Caco-2 (cell line): ENCODE data around the gene PDZD2. TPM values are rescaled to one million over a fixed set of nuclear protein-coding genes. Genes with fewer than 3 reads are reported as not detected.

Experiments used
- BruUV-seq: library from RNA; stranded (reverse); fragments of 400-500 nt; replicated peaks from 2 replicates; lab custom pipeline; 2021; lab: Mats Ljungman, UMichigan
- CTCF ChIA-PET: fragments of 300-600 bp; sonication (Branson Sonifier 250); formaldehyde crosslinking; loops from one replicate; lab custom pipeline; 2022; ENCODE audit warnings: antibody characterized with exemption; lab: Charles Lee
- POLR2A ChIA-PET: fragments of 300-600 bp; sonication (Branson Sonifier 250); formaldehyde crosslinking; loops from one replicate; lab custom pipeline; 2022; ENCODE audit warnings: antibody characterized with exemption; lab: Charles Lee
- DNase-seq, 2 experiments: peaks; one replicate each; pipeline versions ENCODE4 v3.0.0 to v3.0.0-alpha.2; 2020 to 2022
- H3K27me3 ChIP-seq: replicated peaks from 2 replicates; pipeline ENCODE4 v1.6.0; 2011; ENCODE audit warnings: low read length; ENCODE audit not compliant: control insufficient read depth, insufficient read depth
- H3K36me3 ChIP-seq: 2 replicates; pipeline ENCODE4 v1.5.1; 2011; ENCODE audit warnings: low read length; ENCODE audit not compliant: control insufficient read depth, insufficient read depth
- H3K4me1 ChIP-seq: fragments of 250-450 bp; sonication (Bioruptor Pico); 2 replicates; pipeline ENCODE4 v1.5.1; 2020; ENCODE audit warnings: mild to moderate bottlenecking
- H3K4me3 ChIP-seq: 2 replicates; pipeline ENCODE4 v1.5.1; 2011; ENCODE audit warnings: low read depth, mild to moderate bottlenecking, control low read depth, low read length
- H3K9me3 ChIP-seq: fragments of 250-450 bp; sonication (Bioruptor Pico); 2 replicates; pipeline ENCODE4 v1.5.1; 2020; ENCODE audit warnings: mild to moderate bottlenecking, moderate library complexity
- H3K27ac Mint-ChIP-seq: one replicate; pipeline ENCODE4 v1.8.0; 2022; ENCODE audit warnings: mixed read lengths; ENCODE audit not compliant: unreplicated experiment
- H3K27me3 Mint-ChIP-seq: one replicate; pipeline ENCODE4 v1.8.0; 2022; ENCODE audit warnings: mixed read lengths; ENCODE audit not compliant: insufficient read depth, unreplicated experiment
- H3K36me3 Mint-ChIP-seq: one replicate; pipeline ENCODE4 v1.8.0; 2022; ENCODE audit warnings: mild to moderate bottlenecking, mixed read lengths; ENCODE audit not compliant: insufficient read depth, unreplicated experiment
- H3K4me1 Mint-ChIP-seq: one replicate; pipeline ENCODE4 v1.8.0; 2022; ENCODE audit warnings: low read depth, mixed read lengths; ENCODE audit not compliant: unreplicated experiment
- H3K4me3 Mint-ChIP-seq: one replicate; pipeline ENCODE4 v1.8.0; 2022; ENCODE audit warnings: mild to moderate bottlenecking, moderate library complexity, mixed read lengths; ENCODE audit not compliant: unreplicated experiment
- H3K9me3 Mint-ChIP-seq: one replicate; pipeline ENCODE4 v1.8.0; 2022; ENCODE audit warnings: mixed read lengths; ENCODE audit not compliant: unreplicated experiment
- CTCF ChIP-seq, 2 experiments: fragments of 200-600 bp in 1 of 2; IDR thresholded peaks; 1 replicate in 1 of 2; 2 replicates in 1 of 2; pipeline versions ENCODE4 v1.5.1 to v1.8.0; 2011 to 2022; ENCODE audit warnings: antibody characterized with exemption in 1 of 2, control low read depth in 1 of 2, inconsistent platforms in 1 of 2, low read depth in 1 of 2, low read length in 1 of 2, mild to moderate bottlenecking in 1 of 2, moderate library complexity in 1 of 2; ENCODE audit not compliant: insufficient read depth in 1 of 2, severe bottlenecking in 1 of 2, unreplicated experiment in 1 of 2
- intact Hi-C: fragments of 100-400 bp; cut with micrococcal nuclease; formaldehyde crosslinking; loops from one replicate; pipeline ENCODE4 v1.10.0; 2022; ENCODE audit not compliant: unreplicated experiment
- total RNA-seq: library from RNA; stranded (reverse); gene quantifications from 2 replicates; pipeline ENCODE4 v1.2.3, GENCODE V29; 2022

PDZD2 gene
- total RNA-seq, 1 experiment from 2014 or later: 0.16 TPM

- Histone ChIP-seq H3K9me3 (peaks cover 4% of the 10 kb centered on the region; the same call in 1 of the 2 replicates), H3K36me3 (no peaks in the 10 kb centered on the region), H3K27me3 (no peaks in the 10 kb centered on the region), H3K4me1 (peaks cover 14% of the 10 kb centered on the region), H3K4me3 (no peak overlapping the region)
- Mint-ChIP-seq H3K4me3 (no peak overlapping the region), H3K27ac (no peak overlapping the region), H3K9me3 (peaks cover 2% of the 10 kb centered on the region), H3K27me3 (no peaks in the 10 kb centered on the region), H3K36me3 (no peaks in the 10 kb centered on the region), H3K4me1 (peaks cover 13% of the 10 kb centered on the region)
- BruUV-seq: no TSS peak
- ChIA-PET CTCF (no interaction called here), POLR2A (no interaction called here)
- no peak for TF ChIP-seq CTCF (IDR thresholded peaks at IDR 0.05; ENCODE audit: insufficient read depth in 1 of 2, low read depth in 1 of 2, low read length in 1 of 2, severe bottlenecking in 1 of 2, unreplicated experiment in 1 of 2)
- no peak for DNase-seq
- intact Hi-C loops: no loop called here
Measured at GRCh38 chr5:31982621-31983020, 343.7 kb downstream of the PDZD2 start.

GRCh38 chr5:31983851-31984250, 344.9 kb downstream of the PDZD2 start:
- Mint-ChIP-seq H3K27ac (no peak overlapping the region), H3K27me3 (peaks cover 6% of the 10 kb centered on the region), H3K4me1 (peaks cover 13% of the 10 kb centered on the region), H3K36me3 (no peaks in the 10 kb centered on the region), H3K9me3 (peaks cover 14% of the 10 kb centered on the region), H3K4me3 (no peak overlapping the region)
- Histone ChIP-seq H3K4me3 (no peak overlapping the region), H3K27me3 (no peaks in the 10 kb centered on the region), H3K4me1 (peaks cover 14% of the 10 kb centered on the region), H3K9me3 (peaks cover 4% of the 10 kb centered on the region; the same call in 1 of the 2 replicates), H3K36me3 (no peaks in the 10 kb centered on the region)
- POLR2A ChIA-PET: no interaction called here
- no peak for DNase-seq
- TF ChIP-seq CTCF (IDR thresholded peaks at IDR 0.05; ENCODE audit: insufficient read depth in 1 of 2, low read depth in 1 of 2, low read length in 1 of 2, severe bottlenecking in 1 of 2, unreplicated experiment in 1 of 2): no peak
- intact Hi-C loops: no loop called here
- no TSS peak for BruUV-seq
- CTCF ChIA-PET: no interaction called here

- Mint-ChIP-seq H3K4me3 (no peak overlapping the region), H3K27ac (no peak overlapping the region), H3K4me1 (peaks cover 13% of the 10 kb centered on the region), H3K9me3 (peaks cover 17% of the 10 kb centered on the region), H3K36me3 (no peaks in the 10 kb centered on the region), H3K27me3 (peaks cover 6% of the 10 kb centered on the region)
- POLR2A ChIA-PET: no interaction called here
- Histone ChIP-seq H3K27me3 (no peaks in the 10 kb centered on the region), H3K9me3 (peaks cover 4% of the 10 kb centered on the region; the same call in 1 of the 2 replicates), H3K36me3 (no peaks in the 10 kb centered on the region), H3K4me3 (no peak overlapping the region), H3K4me1 (peaks cover 14% of the 10 kb centered on the region)
- BruUV-seq: no TSS peak
- no peak for TF ChIP-seq CTCF (IDR thresholded peaks at IDR 0.05; ENCODE audit: insufficient read depth in 1 of 2, low read depth in 1 of 2, low read length in 1 of 2, severe bottlenecking in 1 of 2, unreplicated experiment in 1 of 2)
- no peak for DNase-seq
- intact Hi-C loops: no loop called here
- CTCF ChIA-PET: no interaction called here
Measured at GRCh38 chr5:31984691-31985090, 345.8 kb downstream of the PDZD2 start.
